Central memory CD4-positive, alpha-beta T cell (primary cell): ENCODE results near the gene GTF3C6.
"Not testable (repeated sequence)": the region's sequence is repeated elsewhere in the genome, so short reads cannot be mapped to it uniquely, and the experiment has no call there.

ENCODE experiments used
- DNase-seq: peaks from one replicate; pipeline ENCODE4 v3.0.0; 2022
- total RNA-seq, 3 experiments: gene quantifications; one replicate each; lab custom pipeline; 2026; lab: John Stamatoyannopoulos, UW

Gene GTF3C6
- total RNA-seq, result 13.1 to 94.5 (median 25.2) reads per million in 3 experiments

- peak; percentile 93 for DNase-seq
Observed at GRCh38 chr6:110958329-110959192, at the start of gene GTF3C6. GTF3C6 (plus strand) TSS chr6:110958706; CDS start chr6:110958770, 64 bp downstream.

GRCh38 chr6:110930781-110931180, 27.7 kb upstream of the GTF3C6 start:
- no peak for DNase-seq

GRCh38 chr6:110933912-110934311, 24.6 kb upstream of the GTF3C6 start:
- DNase-seq, result no peak

- no peak for DNase-seq
Observed at GRCh38 chr6:110934381-110934898, 24.1 kb upstream of the GTF3C6 start.

- no peak for DNase-seq
Observed at GRCh38 chr6:110935171-110935570, 23.3 kb upstream of the GTF3C6 start.

GRCh38 chr6:110938171-110938570, 20.3 kb upstream of the GTF3C6 start:
- no peak for DNase-seq

GRCh38 chr6:110939429-110940200, 18.9 kb upstream of the GTF3C6 start:
- DNase-seq, result no peak

GRCh38 chr6:110944681-110945151, 13.8 kb upstream of the GTF3C6 start:
- no peak for DNase-seq

- DNase-seq, result no peak
Observed at GRCh38 chr6:110946498-110946897, 12.0 kb upstream of the GTF3C6 start.

- DNase-seq, result peak; percentile 27
Observed at GRCh38 chr6:110949679-110950285, 8.7 kb upstream of the GTF3C6 start.

- DNase-seq, result no peak
Observed at GRCh38 chr6:110950440-110950839, 8.1 kb upstream of the GTF3C6 start.

- DNase-seq, result no peak
Observed at GRCh38 chr6:110951008-110951407, 7.5 kb upstream of the GTF3C6 start.

- no peak for DNase-seq
Observed at GRCh38 chr6:110951986-110952794, 6.3 kb upstream of the GTF3C6 start.

- DNase-seq, result no peak
Observed at GRCh38 chr6:110953633-110954303, 4.7 kb upstream of the GTF3C6 start.

GRCh38 chr6:110960014-110960390, 1.5 kb downstream of the GTF3C6 start:
- DNase-seq, result no peak

GRCh38 chr6:110962636-110963035, 4.1 kb downstream of the GTF3C6 start:
- DNase-seq, result not testable (repeated sequence)

- no peak for DNase-seq
Observed at GRCh38 chr6:110965629-110966229, 7.2 kb downstream of the GTF3C6 start.

- DNase-seq, result not testable (repeated sequence)
Observed at GRCh38 chr6:110968661-110969060, 10.2 kb downstream of the GTF3C6 start.

- no peak for DNase-seq
Observed at GRCh38 chr6:110971468-110971867, 13.0 kb downstream of the GTF3C6 start.

GRCh38 chr6:110976575-110976974, 18.1 kb downstream of the GTF3C6 start:
- DNase-seq, result no peak

- no peak for DNase-seq
Observed at GRCh38 chr6:110979565-110980101, 21.1 kb downstream of the GTF3C6 start.
